C4-2B (cell line): ENCODE results near the gene WDR7.

ENCODE experiments used
- H3K27ac ChIP-seq: fragments of 450-650 bp; 2 replicates; pipeline ENCODE4 v1.5.1; 2017
- CTCF ChIP-seq: fragments of 450-650 bp; conservative IDR thresholded peaks from 2 replicates; pipeline ENCODE4 v1.5.1; 2017; ENCODE audit warnings: mild to moderate bottlenecking
- ZFX ChIP-seq: fragments of 450-650 bp; IDR thresholded peaks from 2 replicates; pipeline ENCODE4 v1.6.1; 2017

Gene WDR7

DNA sequence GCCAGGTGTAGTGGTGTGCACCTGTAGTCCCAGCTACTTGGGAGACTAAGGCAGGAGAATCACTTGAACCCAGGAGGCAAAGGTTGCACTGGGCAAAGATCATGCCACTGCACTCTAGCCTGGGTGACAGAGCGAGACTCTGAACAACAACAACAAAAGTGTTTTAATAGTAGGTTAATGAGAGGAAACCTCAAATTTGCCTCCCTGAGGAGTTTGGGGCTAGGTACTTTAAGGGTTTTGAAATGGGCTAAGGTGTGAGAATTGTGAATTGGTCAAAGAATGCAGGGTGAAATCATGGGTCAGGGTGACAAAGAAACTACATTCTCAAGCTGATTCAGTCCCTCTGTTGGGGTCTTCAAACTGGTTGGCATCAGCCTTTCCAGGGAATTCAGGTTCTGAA, 435.0 kb downstream of the WDR7 start:
- TF ChIP-seq CTCF (no peak), ZFX (no peak)
- H3K27ac ChIP-seq = no peak overlapping the region
